HG03196 (cell line): ENCODE measurements around the gene ADCY9.
"Not testable (repeated sequence)": the region's sequence is repeated elsewhere in the genome, so short reads cannot be mapped to it uniquely, and the experiment has no call there.

Experiments
- ATAC-seq: cut with Tn5 transposase; IDR thresholded peaks from one replicate; pipeline ENCODE4 v1.9.1; 2021; ENCODE audit not compliant: unreplicated experiment

ADCY9 gene

DNA sequence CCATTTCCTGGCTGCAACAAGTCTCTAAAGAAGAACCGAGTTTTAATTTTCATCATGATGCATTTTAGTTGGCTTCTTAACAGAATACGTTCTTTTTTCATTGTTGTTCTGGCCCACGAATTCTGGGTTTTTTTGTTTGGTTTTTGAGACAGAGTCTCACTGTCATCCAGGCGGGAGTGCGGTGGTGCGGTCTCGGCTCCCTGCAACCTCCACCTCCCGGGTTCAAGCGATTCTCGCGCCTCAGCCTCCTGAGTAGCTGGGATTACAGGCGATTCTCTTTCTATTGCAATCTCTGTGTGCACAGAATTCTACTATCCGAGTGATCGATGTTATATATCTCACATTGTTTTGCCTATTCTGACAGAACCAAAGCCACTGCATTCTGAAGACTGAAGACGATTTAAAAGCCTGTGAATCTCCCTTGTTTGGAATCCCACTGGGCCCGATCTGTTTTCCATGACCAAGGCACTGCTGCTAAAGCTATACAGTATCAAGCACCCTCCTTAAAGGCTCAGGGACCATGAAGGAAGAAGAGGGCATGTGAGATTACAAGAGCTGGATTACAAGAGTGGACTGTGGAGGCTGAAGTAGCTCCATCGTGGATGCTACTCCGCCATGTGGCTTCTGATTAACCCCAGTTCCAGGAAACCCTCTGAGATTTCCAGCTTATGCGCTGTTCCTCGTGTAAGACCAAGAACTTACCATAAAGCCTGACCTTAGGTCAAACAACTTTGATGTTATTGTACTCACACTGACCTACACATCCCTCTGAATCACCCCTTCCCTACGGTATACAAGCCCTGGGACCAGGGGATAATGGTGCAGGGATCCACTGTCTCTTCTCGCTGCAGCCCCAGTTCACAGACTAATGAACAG, 44.3 kb downstream of the ADCY9 start:
- ATAC-seq, result no peak

DNA sequence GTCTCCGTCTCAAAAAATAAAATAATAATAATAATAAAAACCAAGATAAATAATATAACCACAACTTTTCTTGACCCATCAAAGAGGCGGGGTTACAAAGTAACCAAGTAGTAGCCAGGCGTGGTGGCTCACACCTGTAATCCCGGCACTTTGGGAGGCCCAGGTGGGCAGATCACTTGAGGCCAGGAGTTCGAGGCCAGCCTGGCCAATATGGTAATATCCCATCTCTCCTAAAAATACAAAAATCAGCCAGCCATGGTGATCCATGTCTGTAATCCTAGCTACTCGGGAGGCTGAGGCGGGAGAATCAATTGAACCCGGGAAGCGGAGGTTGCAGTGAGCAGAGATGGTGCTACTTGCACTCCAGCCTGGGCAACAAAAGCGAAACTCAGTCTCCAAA, 45.3 kb downstream of the ADCY9 start:
- ATAC-seq, result no peak

DNA sequence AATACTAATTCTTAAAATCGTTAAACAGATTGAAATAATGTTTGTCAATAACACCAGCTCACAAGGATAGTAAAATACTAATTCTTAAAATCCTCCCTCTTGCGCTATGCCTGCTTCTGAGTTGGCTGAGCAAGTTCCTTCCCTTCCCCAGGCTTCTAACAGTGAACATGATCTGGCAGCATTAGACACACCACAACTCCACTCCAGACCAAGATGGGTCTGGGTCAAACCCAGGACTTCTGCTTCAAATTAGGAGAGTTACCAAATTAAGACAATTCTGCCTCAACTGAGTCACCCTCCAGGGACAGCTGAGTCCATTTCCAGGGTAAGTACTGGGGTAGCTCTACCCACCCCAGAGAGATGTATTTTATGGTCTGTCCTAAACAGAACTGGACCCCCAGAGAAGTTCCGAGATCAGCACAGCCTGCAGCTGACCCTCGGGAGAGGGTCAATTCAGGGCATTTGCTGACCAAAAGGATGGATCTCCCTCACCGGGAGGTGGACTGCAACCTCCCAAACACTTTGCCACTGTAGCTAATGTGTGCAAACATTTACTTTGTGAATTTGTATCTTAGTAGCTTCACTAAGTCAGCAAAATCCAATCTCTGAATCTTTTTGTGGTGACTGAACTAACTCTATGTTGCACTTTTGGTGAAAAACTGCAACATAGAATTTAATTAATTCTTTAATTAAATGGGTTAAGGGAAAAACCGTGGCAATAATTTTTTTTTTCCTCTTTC, 48.8 kb downstream of the ADCY9 start:
- ATAC-seq, result no peak

DNA sequence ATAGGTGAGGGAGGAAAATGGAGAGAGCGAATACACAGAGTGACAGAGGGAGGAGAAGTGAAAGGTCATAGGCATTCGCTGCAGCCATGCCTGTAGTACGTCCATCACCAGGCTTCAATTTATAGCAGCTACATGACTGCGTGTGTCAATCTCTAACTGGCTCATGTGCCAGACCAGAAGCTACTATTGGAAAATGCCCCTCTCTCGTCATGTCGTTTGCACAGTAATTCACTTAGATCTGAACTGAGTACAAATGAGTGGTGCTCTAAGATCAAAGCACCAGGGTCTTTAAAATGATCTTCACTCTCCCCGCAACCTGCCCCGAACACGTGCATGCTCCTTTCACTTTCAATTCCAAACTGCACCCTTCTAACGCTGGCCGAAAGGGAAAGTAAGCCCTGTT, 51.3 kb downstream of the ADCY9 start:
- no peak for ATAC-seq

DNA sequence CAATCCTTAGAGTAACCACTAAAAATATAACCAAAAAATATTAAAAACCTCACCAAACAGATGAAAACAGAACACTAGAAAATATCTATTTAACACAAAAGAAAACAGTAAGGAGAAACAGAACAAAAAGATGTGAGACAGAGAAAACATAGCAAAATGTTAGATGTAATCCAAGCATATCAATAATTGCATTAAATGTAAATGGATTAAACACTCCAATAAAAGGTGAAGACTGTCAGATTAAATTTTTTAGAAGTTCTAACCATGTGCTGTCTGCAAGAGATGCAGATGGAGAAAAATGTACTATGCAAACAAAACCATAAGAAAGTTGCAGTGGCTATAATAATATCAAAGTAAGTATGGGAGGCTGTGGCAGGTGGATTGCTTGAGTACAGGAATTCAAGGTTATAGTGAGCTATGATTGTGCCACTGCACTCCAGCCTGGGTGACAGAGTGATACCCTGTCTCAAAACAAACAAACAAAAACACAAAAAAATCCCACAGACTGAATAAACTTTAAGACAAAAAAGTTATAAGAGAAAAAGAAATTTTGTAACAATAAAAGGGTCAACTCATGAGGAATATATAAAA, 53.9 kb downstream of the ADCY9 start:
- no peak for ATAC-seq

DNA sequence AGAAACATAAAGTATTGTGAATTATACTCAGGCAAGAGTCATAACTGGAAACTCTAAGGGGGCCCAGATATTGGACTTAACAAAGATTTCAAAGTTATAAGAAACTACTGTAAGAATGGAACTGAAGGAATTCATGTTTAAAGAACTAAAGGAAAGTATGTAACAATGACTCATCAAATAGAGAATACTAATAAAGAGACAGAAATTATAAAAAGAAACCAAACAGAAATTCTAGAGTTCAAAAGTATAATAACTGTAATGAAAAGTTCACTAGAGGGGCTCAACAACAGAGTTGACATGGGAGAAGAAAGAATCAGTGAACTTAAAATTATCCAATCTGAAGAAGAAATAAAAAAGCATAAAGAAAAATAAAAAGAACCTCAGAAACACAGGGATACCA, 55.4 kb downstream of the ADCY9 start:
- no peak for ATAC-seq

DNA sequence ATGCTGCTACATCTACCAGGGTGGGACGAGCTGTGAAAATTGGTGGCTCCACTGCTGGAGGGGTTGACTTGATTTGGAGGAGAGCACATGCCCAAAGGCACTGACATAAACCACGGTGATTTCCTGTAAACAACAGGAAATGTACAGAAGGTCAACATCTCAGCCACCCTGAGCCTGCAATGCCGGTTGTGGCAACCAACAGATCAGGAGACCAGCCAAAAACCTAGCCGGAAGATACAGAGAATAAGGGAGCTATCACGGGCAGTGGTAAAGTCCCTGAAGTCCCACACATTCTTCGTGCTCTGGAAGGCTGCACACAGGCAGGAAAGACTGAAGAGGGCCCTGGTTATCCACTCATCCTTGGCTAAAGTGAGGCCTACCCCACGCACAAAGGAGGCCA, 56.2 kb downstream of the ADCY9 start:
- ATAC-seq, result no peak

DNA sequence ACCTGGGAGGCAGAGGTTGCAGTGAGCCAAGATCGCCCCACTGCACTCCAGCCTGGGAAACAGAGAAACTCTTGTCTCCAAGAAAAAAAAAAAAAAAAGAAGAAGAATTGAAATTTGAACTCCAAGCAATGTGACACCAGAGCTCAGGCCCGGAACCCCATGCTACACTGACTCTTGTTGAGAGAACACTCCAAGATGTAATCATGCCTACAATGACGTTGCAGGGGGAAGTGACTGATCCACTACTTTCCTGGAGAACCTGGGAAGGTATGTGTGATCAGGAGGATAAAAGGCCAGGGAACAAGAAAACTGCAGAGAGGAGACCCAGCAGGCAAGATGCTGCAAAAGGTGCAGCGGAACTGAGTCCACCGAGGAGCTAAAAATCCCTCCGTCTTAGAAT, 57.9 kb downstream of the ADCY9 start:
- no peak for ATAC-seq

DNA sequence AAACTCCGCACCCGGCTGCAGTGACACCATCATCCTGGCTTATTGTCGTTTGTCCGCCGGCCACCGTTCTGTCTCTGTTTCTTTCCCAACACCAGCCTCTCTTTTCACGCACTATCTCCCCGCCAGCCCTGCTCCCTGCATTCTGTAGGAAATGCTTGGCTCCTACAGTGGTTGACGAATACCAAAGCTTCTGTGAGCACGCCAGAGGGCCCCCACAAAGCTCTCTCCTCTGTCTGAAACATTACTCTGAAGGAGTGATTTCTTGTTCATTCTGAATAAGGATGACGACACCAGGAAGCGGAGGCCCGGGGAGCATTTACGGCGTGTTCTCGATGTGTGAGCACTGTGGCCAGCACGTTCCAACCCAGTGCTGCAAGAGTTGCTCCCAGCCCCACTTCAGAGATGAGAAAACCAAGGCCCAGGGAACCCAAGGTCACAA, 58.8 kb downstream of the ADCY9 start:
- ATAC-seq, result no peak

DNA sequence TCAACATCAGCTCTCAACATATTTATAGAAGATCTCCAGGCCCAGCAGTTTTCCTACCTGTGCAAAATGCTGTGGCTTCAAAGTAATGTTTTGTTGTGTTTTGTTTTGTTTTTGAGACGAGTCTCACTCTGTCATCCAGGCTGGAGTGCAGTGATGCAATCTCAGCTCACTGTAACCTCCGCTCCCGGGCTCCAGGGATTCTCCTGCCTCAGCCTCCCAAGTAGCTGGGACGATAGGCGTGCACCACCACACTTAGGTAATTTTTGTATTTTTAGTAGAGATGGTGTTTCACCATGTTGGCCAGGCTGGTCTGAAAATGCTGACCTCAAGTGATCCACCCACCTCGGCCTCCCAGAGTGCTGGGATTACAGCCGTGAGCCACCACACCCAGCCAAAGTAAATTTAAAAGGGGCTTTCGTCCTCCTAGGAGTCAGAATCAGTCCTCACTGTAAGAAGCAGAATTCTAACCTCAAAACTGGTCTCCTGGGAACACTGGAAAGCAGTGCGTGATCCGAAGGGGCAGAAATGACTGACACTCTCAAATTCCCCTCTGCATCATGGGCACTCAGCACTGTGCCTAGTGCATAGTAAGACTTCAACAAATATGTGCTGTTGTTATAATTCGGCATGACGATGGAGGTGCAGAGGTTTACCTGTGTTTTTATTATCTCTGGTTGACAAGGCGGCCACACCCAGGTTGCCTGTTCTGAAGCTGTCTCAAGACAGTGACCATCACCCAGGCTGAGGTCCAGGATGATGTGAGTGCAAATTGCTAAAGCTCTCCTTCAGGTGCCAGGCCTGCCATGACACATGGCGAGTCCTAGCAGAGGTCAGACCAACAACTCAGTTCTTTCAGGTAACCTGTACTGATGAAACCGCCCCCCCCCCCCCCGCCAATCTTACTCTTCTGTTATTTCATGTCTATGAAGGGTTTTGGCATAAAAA, 59.8 kb downstream of the ADCY9 start:
- ATAC-seq, result no peak

DNA sequence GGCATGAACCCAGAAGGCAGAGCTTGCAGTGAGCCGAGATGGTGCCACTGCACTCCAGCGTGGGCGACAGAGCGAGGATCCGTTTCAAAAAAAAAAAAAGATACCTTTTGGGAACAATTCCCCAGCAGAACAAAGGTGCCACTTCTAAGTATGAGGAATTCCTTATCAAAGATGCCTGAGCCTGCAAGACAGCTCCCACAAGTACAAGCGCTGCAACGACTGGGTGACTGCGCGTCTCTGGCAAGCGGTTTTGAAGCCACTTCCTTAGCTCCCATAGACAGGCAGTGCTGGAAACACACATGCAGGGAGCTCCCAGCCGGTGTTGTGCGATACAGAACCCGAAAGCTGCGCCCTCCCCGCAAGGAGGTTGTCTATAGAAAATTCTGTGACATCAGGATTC, 60.5 kb downstream of the ADCY9 start:
- ATAC-seq, result no peak

DNA sequence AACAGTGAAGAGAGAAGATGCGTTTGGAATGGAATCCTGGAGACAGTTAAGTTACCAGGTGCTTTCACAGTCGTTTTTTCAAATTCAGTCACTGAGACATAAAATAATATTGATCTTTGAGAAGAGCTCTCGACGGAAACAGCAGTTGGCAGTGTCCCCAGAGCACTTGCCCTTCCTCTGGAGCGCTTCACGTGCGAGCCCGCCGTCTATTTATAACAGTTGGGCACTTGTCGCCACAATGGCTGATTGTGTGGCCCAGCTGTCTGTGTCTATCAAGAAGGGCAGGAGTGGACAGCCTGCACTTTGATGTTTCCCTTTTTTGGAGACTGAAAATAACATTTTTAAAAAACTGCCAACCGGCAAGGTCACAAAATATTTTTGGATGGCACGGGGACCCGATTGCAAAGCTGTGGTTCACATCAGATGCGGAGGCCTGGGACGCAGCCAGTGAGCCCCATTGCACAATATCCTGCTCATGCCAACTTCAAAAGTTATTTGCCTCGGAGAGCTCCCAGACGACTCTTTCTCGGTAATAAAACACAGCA, 62.9 kb downstream of the ADCY9 start:
- no peak for ATAC-seq

DNA sequence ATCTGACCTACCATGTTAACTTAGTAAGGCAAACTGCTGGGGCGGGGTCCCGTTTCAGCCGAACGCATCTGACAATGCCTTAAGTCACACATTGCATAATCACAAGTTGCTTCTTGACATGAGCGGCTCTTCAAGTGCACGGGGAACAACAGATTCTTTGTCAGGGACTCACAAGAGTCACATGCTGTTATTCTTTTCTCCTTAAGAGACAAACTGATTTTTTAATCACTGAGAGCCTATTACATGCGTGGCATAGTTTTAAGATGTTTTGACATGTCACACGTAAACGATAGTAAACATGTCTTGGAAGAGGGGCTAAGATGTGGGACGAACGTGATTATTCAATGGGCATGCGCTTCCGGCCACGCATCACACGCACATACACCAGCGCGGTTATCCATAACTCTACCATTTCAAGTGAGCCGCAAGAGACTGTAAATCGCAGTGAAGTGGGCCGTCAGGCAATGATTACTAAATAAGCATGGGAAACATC, 63.4 kb downstream of the ADCY9 start:
- ATAC-seq, result no peak

DNA sequence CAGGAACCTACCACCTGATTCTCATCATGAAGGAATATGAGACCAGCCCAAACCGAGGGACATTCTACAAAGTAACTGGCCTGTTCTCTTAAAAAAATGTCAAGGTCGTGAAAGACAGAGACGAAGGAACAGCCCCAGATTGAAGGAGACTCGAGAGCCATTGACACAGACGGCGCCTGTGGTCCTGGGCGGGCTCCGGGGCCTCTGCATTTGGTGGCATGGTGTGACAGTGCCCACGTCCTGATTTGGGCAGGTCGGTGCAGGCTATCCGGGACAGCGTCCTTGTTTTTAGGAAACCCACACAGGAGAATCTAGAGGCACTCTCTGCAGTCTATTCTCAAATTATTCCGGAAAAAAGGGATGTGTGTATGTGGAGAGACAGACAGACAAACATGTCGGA, 64.1 kb downstream of the ADCY9 start:
- no peak for ATAC-seq

DNA sequence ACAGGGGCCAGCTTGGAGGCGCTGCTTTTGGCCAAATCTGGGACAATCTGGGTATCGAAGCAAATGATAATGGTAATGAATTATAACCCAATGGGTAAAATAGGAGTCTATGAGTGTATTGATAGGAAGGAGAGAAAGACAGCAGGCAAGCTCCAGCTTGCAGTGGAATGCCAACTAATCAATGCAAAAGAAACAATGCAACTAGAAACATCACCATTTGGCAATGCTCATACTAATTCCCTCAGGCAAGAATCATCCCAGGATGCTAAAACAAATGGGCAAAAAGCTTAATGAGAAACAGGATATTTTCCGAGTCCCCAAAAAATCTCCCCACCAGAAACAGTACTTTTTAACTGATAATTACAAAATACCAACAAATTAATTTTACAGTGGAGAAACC, 64.7 kb downstream of the ADCY9 start:
- no peak for ATAC-seq

DNA sequence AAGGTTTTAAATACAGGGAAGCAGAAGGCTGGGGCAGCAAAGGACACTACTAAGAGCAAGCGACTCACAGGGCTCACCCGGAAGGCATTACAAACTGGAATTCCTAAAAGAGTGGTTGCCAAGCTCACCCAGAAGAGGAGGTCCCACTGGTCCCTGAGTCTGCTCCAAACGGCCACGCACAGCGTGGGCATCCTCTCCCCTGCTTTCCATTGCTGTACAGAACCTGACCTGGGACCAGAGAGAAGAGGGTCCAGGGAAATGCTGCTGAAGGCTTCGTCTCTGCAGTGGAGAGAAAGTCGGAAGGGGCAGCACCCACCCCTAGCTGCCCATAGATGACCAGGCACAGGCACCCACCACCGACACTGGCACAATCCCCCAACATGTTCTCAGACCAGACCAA, 67.2 kb downstream of the ADCY9 start:
- no peak for ATAC-seq

DNA sequence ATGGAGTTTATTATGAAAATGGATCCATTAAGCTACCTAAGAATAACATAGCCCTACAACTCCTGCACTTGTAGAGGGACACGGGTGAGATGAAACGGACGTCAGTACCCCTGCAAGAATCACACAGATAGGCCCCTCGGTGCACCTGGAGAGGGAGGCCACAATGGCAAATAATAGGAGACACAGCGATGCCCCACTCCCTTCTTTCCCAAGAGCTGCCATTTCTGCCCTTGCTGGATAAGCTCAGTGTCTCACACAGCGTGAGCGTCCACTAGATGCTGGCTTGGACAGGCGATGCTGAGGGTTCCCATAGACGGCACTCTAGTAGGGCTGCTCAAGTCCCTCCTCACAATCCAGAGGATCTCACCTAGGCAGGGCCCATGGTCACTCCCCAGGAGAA, 67.8 kb downstream of the ADCY9 start:
- ATAC-seq, result no peak

DNA sequence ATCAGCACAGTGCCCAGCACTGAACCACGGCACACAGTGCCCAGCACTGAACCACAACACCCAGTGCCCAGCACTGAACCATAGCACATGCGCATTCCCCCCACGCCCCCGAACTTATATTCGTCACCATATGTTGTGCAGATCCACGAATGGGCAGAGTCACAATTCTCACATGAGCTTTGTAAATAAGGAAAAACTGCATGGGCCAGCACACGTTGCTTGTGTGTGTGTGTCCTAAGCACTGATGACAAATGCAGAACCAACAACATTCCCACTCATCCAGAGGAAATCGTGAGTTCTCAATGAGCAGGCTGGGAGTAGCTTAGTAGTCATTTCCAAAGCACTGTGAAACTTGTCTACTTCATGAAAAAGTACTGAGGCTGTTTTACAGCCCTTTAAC, 70.0 kb downstream of the ADCY9 start:
- ATAC-seq, result no peak

DNA sequence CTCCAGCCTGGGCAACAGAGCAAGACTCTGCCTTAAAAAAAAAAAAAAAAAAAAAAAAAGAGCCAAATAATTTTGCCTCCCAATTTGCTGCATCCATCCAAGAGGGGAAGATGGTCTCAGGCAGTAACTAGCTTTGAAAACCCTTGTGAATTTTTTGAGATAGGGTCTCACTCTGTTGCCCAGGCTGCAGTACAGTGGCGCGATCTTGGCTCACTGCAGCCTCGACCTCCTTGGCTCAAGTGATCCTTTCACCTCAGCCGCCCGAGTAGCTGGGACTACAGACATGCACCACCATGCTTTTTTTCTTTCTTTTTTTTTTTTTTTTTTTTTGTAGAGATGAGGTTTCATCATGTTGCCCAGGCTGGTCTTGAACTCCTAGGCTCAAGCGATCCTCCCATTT, 70.7 kb downstream of the ADCY9 start:
- ATAC-seq, result not testable (repeated sequence)

DNA sequence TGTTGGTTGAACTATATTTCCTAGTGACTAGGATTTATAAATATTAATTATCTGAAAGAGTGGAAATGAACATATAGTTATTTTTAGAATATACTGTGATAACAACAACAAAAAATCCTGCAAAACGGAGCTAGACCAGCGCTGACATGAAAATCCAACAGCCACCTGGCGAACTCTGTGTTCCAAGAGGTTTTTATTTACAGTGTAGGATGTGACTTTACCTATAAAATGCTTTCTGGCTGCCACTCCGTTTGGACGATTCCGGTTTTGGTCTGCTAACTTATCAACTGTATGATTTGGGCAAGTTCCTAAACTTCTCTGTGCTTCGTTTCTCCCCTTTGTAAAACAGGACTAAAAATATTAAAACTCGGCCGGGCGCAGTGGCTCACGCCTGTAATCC, 73.7 kb downstream of the ADCY9 start:
- ATAC-seq, result no peak
